GM12878 (cell line): ENCODE results near the gene GJA9. TPM values are rescaled to one million over a fixed set of nuclear protein-coding genes. Genes with fewer than 3 reads are reported as not detected.

Source experiments
- BMI1 ChIP-seq: fragments of 450-650 bp; IDR thresholded peaks from 2 replicates; pipeline ENCODE4 v1.6.1; 2016; ENCODE audit warnings: mild to moderate bottlenecking, moderate library complexity, borderline replicate concordance
- BRCA1 ChIP-seq: IDR thresholded peaks from 2 replicates; pipeline ENCODE4 v1.6.1; 2011; ENCODE audit warnings: low read depth, low read length, improper control_type of control experiment
- CBX3 ChIP-seq: fragments of 200-600 bp; sonication (generic); IDR thresholded peaks from 2 replicates; pipeline ENCODE4 v1.6.1; 2016; ENCODE audit warnings: low read depth, borderline replicate concordance
- CREB1 ChIP-seq: IDR thresholded peaks from 2 replicates; pipeline ENCODE4 v1.6.1; 2012; ENCODE audit warnings: low read depth, mild to moderate bottlenecking, inconsistent platforms
- EGR1 ChIP-seq, 2 experiments: IDR thresholded peaks; 1 replicate in 1 of 2; 2 replicates in 1 of 2; pipeline ENCODE4 v1.6.1; 2011 to 2012; ENCODE audit warnings: low read depth in 2 of 2, low read length in 2 of 2, borderline replicate concordance in 1 of 2, mild to moderate bottlenecking in 1 of 2, moderate library complexity in 1 of 2
- MAX ChIP-seq: IDR thresholded peaks from 2 replicates; pipeline ENCODE4 v1.6.1; 2012; ENCODE audit warnings: low read depth, low read length, improper control_type of control experiment
- MYC ChIP-seq: IDR thresholded peaks from 2 replicates; pipeline ENCODE4 v1.6.1; 2011; ENCODE audit warnings: mild to moderate bottlenecking, low read length, moderate library complexity, inconsistent platforms; ENCODE audit not compliant: insufficient read depth, insufficient replicate concordance, insufficient read length, severe bottlenecking
- NFYA ChIP-seq: IDR thresholded peaks from 2 replicates; pipeline ENCODE4 v1.6.1; 2011; ENCODE audit warnings: low read depth, mild to moderate bottlenecking, low read length, improper control_type of control experiment, borderline replicate concordance
- PAX8 ChIP-seq: fragments of 450-650 bp; IDR thresholded peaks from 2 replicates; pipeline ENCODE4 v1.6.1; 2017; ENCODE audit warnings: mild to moderate bottlenecking, moderate library complexity
- POLR2AphosphoS2 ChIP-seq: IDR thresholded peaks from 2 replicates; pipeline ENCODE4 v1.6.1; 2011; ENCODE audit warnings: low read depth, mild to moderate bottlenecking, low read length, improper control_type of control experiment, moderate library complexity
- POLR2AphosphoS5 ChIP-seq: IDR thresholded peaks from 2 replicates; pipeline ENCODE4 v1.6.1; 2011; ENCODE audit warnings: mild to moderate bottlenecking, low read length, inconsistent platforms
- SIN3A ChIP-seq: IDR thresholded peaks from 2 replicates; pipeline ENCODE4 v1.6.1; 2012; ENCODE audit warnings: low read depth, low read length, improper control_type of control experiment
- SIX5 ChIP-seq: IDR thresholded peaks from 2 replicates; pipeline ENCODE4 v1.6.1; 2011; ENCODE audit warnings: mild to moderate bottlenecking, low read depth, low read length, moderate library complexity; ENCODE audit not compliant: severe bottlenecking
- SMAD1 ChIP-seq: fragments of 450-650 bp; IDR thresholded peaks from 2 replicates; pipeline ENCODE4 v1.6.1; 2018; ENCODE audit warnings: mild to moderate bottlenecking, low read depth; ENCODE audit not compliant: partially characterized antibody
- SMAD5 ChIP-seq: IDR thresholded peaks from 2 replicates; pipeline ENCODE4 v1.6.1; 2016; ENCODE audit warnings: antibody characterized with exemption, low read depth
- SPI1 ChIP-seq: IDR thresholded peaks from 2 replicates; pipeline ENCODE4 v1.6.1; 2011; ENCODE audit warnings: low read depth, mild to moderate bottlenecking, low read length, moderate library complexity, borderline replicate concordance; ENCODE audit not compliant: insufficient read depth
- TCF3 ChIP-seq: IDR thresholded peaks from 2 replicates; pipeline ENCODE4 v1.6.1; 2012; ENCODE audit warnings: low read depth, mild to moderate bottlenecking, low read length, borderline replicate concordance; ENCODE audit not compliant: insufficient read depth
- YBX1 ChIP-seq: fragments of 450-650 bp; IDR thresholded peaks from 2 replicates; pipeline ENCODE4 v1.6.1; 2016; ENCODE audit warnings: antibody characterized with exemption
- ZBTB40 ChIP-seq: fragments of 450-650 bp; IDR thresholded peaks from 2 replicates; pipeline ENCODE4 v1.6.1; 2016; ENCODE audit warnings: mild to moderate bottlenecking, moderate library complexity, borderline replicate concordance
- ZNF274 ChIP-seq: IDR thresholded peaks from one replicate; pipeline ENCODE4 v1.8.0; 2011; ENCODE audit not compliant: insufficient read length, insufficient read depth
- ZNF687 ChIP-seq: fragments of 450-650 bp; IDR thresholded peaks from 2 replicates; pipeline ENCODE4 v1.6.1; 2017; ENCODE audit warnings: mild to moderate bottlenecking, moderate library complexity
- polyA plus RNA-seq, 11 experiments: library from polyadenylated mRNA; depleted of rRNA in 4 of 11; unstranded in 6 of 11; stranded (reverse) in 5 of 11; fragments of >200 nt; fragmentation: Nextera tagmentation in 4 of 11; fragmentation: Illumina TruSeq in 1 of 11; extraction: Ambion mirVana in 4 of 11; extraction: Trizol in 1 of 11; gene quantifications; 1 replicate in 1 of 11; 2 replicates in 10 of 11; pipeline versions ENCODE4 v1.2.1 to v1.2.3, GENCODE V29; 2011 to 2016; ENCODE audit warnings: inconsistent platforms in 2 of 11, missing spikeins in 2 of 11, low read depth in 1 of 11
- total RNA-seq, 4 experiments: library from RNA; depleted of rRNA in 3 of 4; stranded (reverse); fragments of >200 nt in 3 of 4; fragmentation: Illumina TruSeq in 1 of 4; extraction: Trizol in 1 of 4; gene quantifications; 2 replicates each; pipeline versions ENCODE4 v1.2.1 to v1.2.3, GENCODE V29; 2013 to 2021

Gene GJA9
- total and polyA plus RNA-seq, 10 of the 15 experiments (the other 5 are each of a cell fraction or from before 2014, with no cell fraction given) = 0.13 TPM; not detected in 9

GRCh38 chr1:38873027-38873969 lies 8.1 kb downstream of the GJA9 start, which contains the start of gene MYCBP (continued):
- TF ChIP-seq SMAD1 = peak; percentile 27
- TF ChIP-seq SMAD5 = peak; percentile 82; the same call in 1 of the 2 replicates
- 0 out of 2 replicates have a peak, but pooled peaks have one; percentile 40 for TF ChIP-seq SPI1
- TF ChIP-seq ZNF687 = no peak
- TF ChIP-seq MAX = peak; percentile 41; the same call in 1 of the 2 replicates
- no peak for TF ChIP-seq NFYA
- TF ChIP-seq TCF3 = no peak
- TF ChIP-seq POLR2AphosphoS2 = peak; percentile 83
- TF ChIP-seq EGR1 (IDR thresholded peaks at IDR 0.05; ENCODE audit: borderline replicate concordance in 1 of 2, low read depth in 2 of 2, low read length in 2 of 2) = peak in 1 of 2 experiments; percentile 33; a peak in 1 of 3 replicates
- TF ChIP-seq PAX8 = no peak
- no peak for TF ChIP-seq BRCA1
- TF ChIP-seq CBX3 = no peak
- no peak for TF ChIP-seq MYC
- 0 out of 2 replicates have a peak, but pooled peaks have one; percentile 26 for TF ChIP-seq CREB1
- TF ChIP-seq YBX1 = no peak
- peak; percentile 89 for TF ChIP-seq ZBTB40
- TF ChIP-seq POLR2AphosphoS5 = peak; percentile 80
- no peak for TF ChIP-seq SIX5
- TF ChIP-seq ZNF274 = no peak
- TF ChIP-seq BMI1 = peak; percentile 95
- TF ChIP-seq SIN3A = peak; percentile 94
